ENCODE results near the gene HPS4. TPM values are rescaled to one million over a fixed set of nuclear protein-coding genes. Genes with fewer than 3 reads are reported as not detected.
A peak's percentile ranks its signal among the peaks of the same experiment; 100 is the strongest.

The HPS4 gene
- total RNA-seq, 2 experiments from 2014 or later: 61.6 to 67.0 TPM

- CTCF ChIA-PET: interaction anchor here (1.0 kb wide), 1 partner anchor 21 kb away, joined by 3 read pairs; no protein-coding TSS in a partner anchor
- Histone ChIP-seq H3K27ac (ENCODE audit: low read depth in 1 of 2, low read length in 2 of 2) (no peak overlapping the region), H3K4me1 (ENCODE audit: insufficient read depth, low read length) (peaks cover 59% of the 10 kb centered on the region), H3K9me3 (ENCODE audit: control insufficient read depth in 1 of 2, insufficient read depth in 1 of 2, low read length in 2 of 2) (no peaks in the 10 kb centered on the region), H3K27me3 (ENCODE audit: control insufficient read depth in 1 of 2, insufficient read depth in 2 of 2, low read length in 2 of 2) (no peaks in the 10 kb centered on the region), H3K4me3 (ENCODE audit: low read length) (no peak overlapping the region), H3K36me3 (ENCODE audit: insufficient read depth, low read length) (peaks cover 6% of the 10 kb centered on the region)
- Mint-ChIP-seq H3K4me3 (peak overlapping the region; percentile 97), H3K36me3 (ENCODE audit: low read depth) (peaks cover 47% of the 10 kb centered on the region), H3K9me3 (no peaks in the 10 kb centered on the region), H3K27me3 (no peaks in the 10 kb centered on the region), H3K4me1 (ENCODE audit: low read depth) (peaks cover 84% of the 10 kb centered on the region), H3K27ac (peak overlapping the region; percentile 94)
- intact Hi-C loops (cut with DNase I, micrococcal nuclease): loop anchor here (2.0 to 5.0 kb wide), 3 partner anchors 51 to 1435 kb away; partner anchors contain the start of genes PITPNB (in 1 of the 2) and TPST2 (in 1 of the 2)
- POLR2A ChIA-PET: interaction anchor here (2.6 to 4.1 kb wide), 3 partner anchors 31 to 191 kb away, joined by 46 to 71 read pairs (median 54); partner anchors contain the start of genes ASPHD2 and TFIP11
- ATAC-seq (ENCODE audit: poor library complexity) (no peak), DNase-seq (no peak)
- TF ChIP-seq, protein P1, sequence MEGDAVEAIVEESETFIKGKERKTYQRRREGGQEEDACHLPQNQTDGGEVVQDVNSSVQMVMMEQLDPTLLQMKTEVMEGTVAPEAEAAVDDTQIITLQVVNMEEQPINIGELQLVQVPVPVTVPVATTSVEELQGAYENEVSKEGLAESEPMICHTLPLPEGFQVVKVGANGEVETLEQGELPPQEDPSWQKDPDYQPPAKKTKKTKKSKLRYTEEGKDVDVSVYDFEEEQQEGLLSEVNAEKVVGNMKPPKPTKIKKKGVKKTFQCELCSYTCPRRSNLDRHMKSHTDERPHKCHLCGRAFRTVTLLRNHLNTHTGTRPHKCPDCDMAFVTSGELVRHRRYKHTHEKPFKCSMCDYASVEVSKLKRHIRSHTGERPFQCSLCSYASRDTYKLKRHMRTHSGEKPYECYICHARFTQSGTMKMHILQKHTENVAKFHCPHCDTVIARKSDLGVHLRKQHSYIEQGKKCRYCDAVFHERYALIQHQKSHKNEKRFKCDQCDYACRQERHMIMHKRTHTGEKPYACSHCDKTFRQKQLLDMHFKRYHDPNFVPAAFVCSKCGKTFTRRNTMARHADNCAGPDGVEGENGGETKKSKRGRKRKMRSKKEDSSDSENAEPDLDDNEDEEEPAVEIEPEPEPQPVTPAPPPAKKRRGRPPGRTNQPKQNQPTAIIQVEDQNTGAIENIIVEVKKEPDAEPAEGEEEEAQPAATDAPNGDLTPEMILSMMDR (IDR thresholded peaks at IDR 0.05): no peak
Observed at GRCh38 chr22:26482161-26482560, 1.4 kb downstream of the HPS4 start.

GRCh38 chr22:26481694-26482093, 1.9 kb downstream of the HPS4 start:
- ATAC-seq (ENCODE audit: poor library complexity) (no peak), DNase-seq (no peak)
- Histone ChIP-seq H3K4me3 (ENCODE audit: low read length) (no peak overlapping the region), H3K36me3 (ENCODE audit: insufficient read depth, low read length) (peaks cover 10% of the 10 kb centered on the region), H3K9me3 (ENCODE audit: control insufficient read depth in 1 of 2, insufficient read depth in 1 of 2, low read length in 2 of 2) (no peaks in the 10 kb centered on the region), H3K4me1 (ENCODE audit: insufficient read depth, low read length) (peaks cover 59% of the 10 kb centered on the region), H3K27me3 (ENCODE audit: control insufficient read depth in 1 of 2, insufficient read depth in 2 of 2, low read length in 2 of 2) (no peaks in the 10 kb centered on the region), H3K27ac (ENCODE audit: low read depth in 1 of 2, low read length in 2 of 2) (no peak overlapping the region)
- CTCF ChIA-PET: interaction anchor here (1.0 kb wide), 1 partner anchor 22 kb away, joined by 3 read pairs; no protein-coding TSS in a partner anchor
- Mint-ChIP-seq H3K9me3 (no peaks in the 10 kb centered on the region), H3K27me3 (no peaks in the 10 kb centered on the region), H3K4me1 (ENCODE audit: low read depth) (peaks cover 87% of the 10 kb centered on the region), H3K36me3 (ENCODE audit: low read depth) (peaks cover 52% of the 10 kb centered on the region), H3K27ac (peak overlapping the region; percentile 94), H3K4me3 (peak overlapping the region; percentile 97)
- POLR2A ChIA-PET: interaction anchor here (4.1 kb wide), 1 partner anchor 191 kb away, joined by 71 read pairs; no protein-coding TSS in a partner anchor
- TF ChIP-seq, protein P1 (IDR thresholded peaks at IDR 0.05): no peak
- intact Hi-C loops (cut with DNase I, micrococcal nuclease): loop anchor here (2.0 to 5.0 kb wide), 4 partner anchors 51 to 1436 kb away; partner anchors contain the start of genes PITPNB (in 1 of the 2) and TPST2 (in 1 of the 2)

DNA sequence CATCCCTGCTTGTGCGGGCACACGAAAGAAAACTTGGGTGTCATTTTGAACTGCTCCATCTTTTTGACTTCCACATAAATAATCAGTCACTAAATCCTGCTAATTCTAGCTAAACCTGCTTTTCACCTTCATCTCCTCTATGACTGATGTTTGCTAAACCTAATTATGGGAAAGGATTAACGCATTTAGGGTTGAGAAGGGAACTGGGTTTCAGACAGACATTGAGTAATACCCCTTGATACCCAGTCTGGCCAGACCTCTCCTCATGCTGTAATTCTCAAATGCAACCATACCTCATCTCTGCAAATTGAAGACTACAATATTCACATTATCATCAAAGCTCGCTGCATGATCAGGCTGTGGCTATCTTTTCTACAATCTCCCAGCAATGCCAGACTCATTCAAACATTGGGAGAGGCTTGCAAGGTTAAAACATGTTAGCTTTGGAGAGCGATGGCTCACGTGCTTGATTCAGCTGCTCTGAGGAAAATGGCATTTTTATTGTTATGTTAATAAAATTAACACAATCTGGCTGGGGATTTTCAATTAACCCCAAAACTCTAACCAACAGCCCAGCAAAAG, 2.4 kb downstream of the HPS4 start:
- Mint-ChIP-seq H3K4me1 (ENCODE audit: low read depth) (peaks cover 87% of the 10 kb centered on the region), H3K27ac (peak overlapping the region; percentile 94), H3K27me3 (no peaks in the 10 kb centered on the region), H3K36me3 (ENCODE audit: low read depth) (peaks cover 54% of the 10 kb centered on the region), H3K9me3 (no peaks in the 10 kb centered on the region), H3K4me3 (peak overlapping the region; percentile 97)
- Histone ChIP-seq H3K4me3 (ENCODE audit: low read length) (no peak overlapping the region), H3K36me3 (ENCODE audit: insufficient read depth, low read length) (peaks cover 14% of the 10 kb centered on the region), H3K9me3 (ENCODE audit: control insufficient read depth in 1 of 2, insufficient read depth in 1 of 2, low read length in 2 of 2) (no peaks in the 10 kb centered on the region), H3K27ac (ENCODE audit: low read depth in 1 of 2, low read length in 2 of 2) (no peak overlapping the region), H3K27me3 (ENCODE audit: control insufficient read depth in 1 of 2, insufficient read depth in 2 of 2, low read length in 2 of 2) (no peaks in the 10 kb centered on the region), H3K4me1 (ENCODE audit: insufficient read depth, low read length) (peaks cover 59% of the 10 kb centered on the region)
- intact Hi-C loops (cut with DNase I, micrococcal nuclease): loop anchor here in 1 of 2 experiments (2.0 to 5.0 kb wide), 2 partner anchors 190 to 1436 kb away; partner anchors contain the start of gene PITPNB
- ChIA-PET POLR2A (interaction anchor here (4.1 kb wide), 1 partner anchor 192 kb away, joined by 71 read pairs; no protein-coding TSS in a partner anchor), CTCF (interaction anchor here (1.0 kb wide), 1 partner anchor 22 kb away, joined by 3 read pairs; no protein-coding TSS in a partner anchor)
- TF ChIP-seq, protein P1 (IDR thresholded peaks at IDR 0.05): no peak
- no peak for ATAC-seq (ENCODE audit: poor library complexity)
- no peak for DNase-seq

Measured in CD4-positive, alpha-beta T cell (primary cell).